K562 (cell line): Measurements from ENCODE around the gene QKI. TPM values are rescaled to one million over a fixed set of nuclear protein-coding genes. Genes with fewer than 3 reads are reported as not detected.

Experiments used
- ATAC-seq: fragments of 200-7000 bp; cut with Tn5 transposase; 3 replicates; pipeline ENCODE4 v1.9.1; 2020; ENCODE audit warnings: moderate library complexity
- BruUV-seq: library from RNA; stranded (reverse); fragments of 400-500 nt; replicated peaks from 2 replicates; lab custom pipeline; 2021; lab: Mats Ljungman, UMichigan
- CTCF ChIA-PET: fragments of 300-600 bp; formaldehyde crosslinking; extraction: SDS; loops from one replicate; lab custom pipeline; 2021; ENCODE audit warnings: low intra/inter-chr PET ratio; lab: Yijun Ruan, JAX
- POLR2A ChIA-PET: fragments of 300-600, 350-650 bp; sonication (Branson Sonifier 250); formaldehyde crosslinking; extraction: SDS; loops from one replicate; lab custom pipeline; 2021; ENCODE audit warnings: antibody characterized with exemption, inconsistent platforms; lab: Yijun Ruan, JAX
- DNase-seq, 4 experiments: peaks; one replicate each; pipeline versions ENCODE4 v3.0.0 to v3.0.0-alpha.2; 2011 to 2018; ENCODE audit warnings: low spot score in 3 of 4, mixed read lengths in 3 of 4; ENCODE audit errors: extremely low read depth in 1 of 4
- FAIRE-seq: peaks from 2 replicates; lab custom pipeline; 2011; peaks lifted over from hg19 to GRCh38; lab: Jason Lieb, UNC
- H2AFZ ChIP-seq: 2 replicates; pipeline ENCODE4 v1.6.0; 2011; ENCODE audit warnings: low read depth, low read length, control low read depth, inconsistent platforms
- H3K27ac ChIP-seq: fragments of 200-600 bp; 3 replicates; pipeline ENCODE4 v1.8.0; 2011; ENCODE audit warnings: low read depth, mild to moderate bottlenecking, control low read depth, inconsistent platforms, low read length, moderate library complexity, mixed read lengths; ENCODE audit errors: extremely low read depth
- H3K27me3 ChIP-seq, 2 experiments: fragments of 300-600 bp in 1 of 2; 2 replicates in 1 of 2; 3 replicates in 1 of 2; pipeline versions ENCODE4 v1.6.0 to v1.8.0; 2011; ENCODE audit warnings: inconsistent platforms in 2 of 2, low read length in 2 of 2, mild to moderate bottlenecking in 1 of 2, mixed read lengths in 1 of 2, moderate library complexity in 1 of 2; ENCODE audit not compliant: control insufficient read depth in 2 of 2, insufficient read depth in 2 of 2
- H3K36me3 ChIP-seq: fragments of 300-600 bp; 3 replicates; pipeline ENCODE4 v1.8.0; 2011; ENCODE audit warnings: mild to moderate bottlenecking, low read length, inconsistent platforms; ENCODE audit not compliant: control insufficient read depth, insufficient read depth
- H3K4me1 ChIP-seq, 2 experiments: fragments of 200-600 bp in 1 of 2; replicated peaks in 1 of 2; 2 replicates in 1 of 2; 3 replicates in 1 of 2; pipeline versions ENCODE4 v1.5.1 to v1.8.0; 2011; ENCODE audit warnings: inconsistent platforms in 2 of 2, low read length in 2 of 2, mild to moderate bottlenecking in 1 of 2, mixed read lengths in 1 of 2, moderate library complexity in 1 of 2; ENCODE audit not compliant: control insufficient read depth in 2 of 2, insufficient read depth in 2 of 2
- H3K4me2 ChIP-seq: 2 replicates; pipeline ENCODE4 v1.6.1; 2011; ENCODE audit warnings: low read length, control low read depth, inconsistent platforms, mixed read lengths; ENCODE audit not compliant: insufficient read depth
- H3K4me3 ChIP-seq: fragments of 200-600 bp; sonication (generic), shearing (Covaris generic); 2 replicates; pipeline ENCODE4 v1.5.1; 2016; ENCODE audit warnings: control low read depth, inconsistent platforms
- H3K79me2 ChIP-seq: fragments of 200-600 bp; 3 replicates; pipeline ENCODE4 v1.8.0; 2011; ENCODE audit warnings: low read length, inconsistent platforms; ENCODE audit not compliant: control insufficient read depth, insufficient read depth
- H3K9ac ChIP-seq, 2 experiments: 2 replicates each; pipeline versions ENCODE4 v1.6.0 to v1.6.1; 2011; ENCODE audit warnings: low read depth in 2 of 2, low read length in 2 of 2, control low read depth in 1 of 2, inconsistent platforms in 1 of 2, mild to moderate bottlenecking in 1 of 2, mixed read lengths in 1 of 2; ENCODE audit not compliant: insufficient read depth in 1 of 2
- H3K9me1 ChIP-seq: one replicate; pipeline ENCODE4 v1.6.0; 2011; ENCODE audit warnings: inconsistent platforms, mild to moderate bottlenecking, low read length, moderate library complexity; ENCODE audit not compliant: control insufficient read depth, insufficient read depth
- H3K9me3 ChIP-seq: replicated peaks from 2 replicates; pipeline ENCODE4 v1.5.1; 2011; ENCODE audit warnings: low read depth, low read length, inconsistent platforms; ENCODE audit not compliant: control insufficient read depth, insufficient read depth
- H4K20me1 ChIP-seq: replicated peaks from 2 replicates; pipeline ENCODE4 v1.6.1; 2011; ENCODE audit warnings: low read length, inconsistent platforms, mixed read lengths; ENCODE audit not compliant: control insufficient read depth, insufficient read depth
- CBFA2T3 ChIP-seq: fragments of 450-650 bp; IDR thresholded peaks from 2 replicates; pipeline ENCODE4 v1.6.1; 2017
- CXXC5 ChIP-seq: fragments of 250-450 bp; sonication (Bioruptor Pico); IDR thresholded peaks from 2 replicates; pipeline ENCODE4 v1.8.0; 2022; ENCODE audit warnings: inconsistent platforms, mild to moderate bottlenecking, moderate library complexity
- MLLT1 ChIP-seq, 2 experiments: fragments of 450-650 bp; IDR thresholded peaks; 2 replicates each; pipeline ENCODE4 v1.6.1; 2016
- RREB1 ChIP-seq: fragments of 250-450 bp; sonication (Bioruptor Pico); IDR thresholded peaks from 2 replicates; pipeline ENCODE4 v1.4.0; 2020
- SREBF1 ChIP-seq: fragments of 150-350 bp; IDR thresholded peaks from 2 replicates; pipeline ENCODE4 v1.6.1; 2014; ENCODE audit warnings: antibody characterized with exemption, low read depth, low read length, borderline replicate concordance
- ZNF354B ChIP-seq: fragments of 250-450 bp; sonication (Bioruptor Pico); IDR thresholded peaks from 2 replicates; pipeline ENCODE4 v1.4.0; 2020
- ZSCAN32 ChIP-seq: fragments of 450-650 bp; formaldehyde crosslinking; IDR thresholded peaks from 2 replicates; pipeline ENCODE4 v1.4.0; 2020; ENCODE audit warnings: mild to moderate bottlenecking, moderate library complexity
- WGBS: fragments of 100-300 bp; shearing (Covaris generic); methylation state at CpG from one replicate; pipeline ENCODE4 v1.1.6; 2016; ENCODE audit warnings: low coverage, mixed read lengths; ENCODE audit not compliant: insufficient coverage; ENCODE audit errors: missing lambda C conversion rate; 5-methylcytosine and 5-hydroxymethylcytosine counted together
- in situ Hi-C: fragments of 300-500 bp; cut with MboI; formaldehyde crosslinking; loops from 4 replicates; pipeline ENCODE4 v1.15.0; 2018; ENCODE audit warnings: inconsistent platforms, mixed read lengths
- intact Hi-C: fragments of 100-400 bp; cut with micrococcal nuclease; formaldehyde crosslinking; loops from 2 replicates; pipeline ENCODE4 v1.14.2; 2022
- polyA plus RNA-seq, 8 experiments: library from polyadenylated mRNA; depleted of rRNA in 4 of 8; stranded (reverse) in 5 of 8; unstranded in 3 of 8; fragments of >200 nt; fragmentation: Nextera tagmentation in 2 of 8; fragmentation: Illumina TruSeq in 1 of 8; extraction: Ambion mirVana in 2 of 8; extraction: Trizol in 1 of 8; gene quantifications; 2 replicates each; pipeline versions ENCODE4 v1.2.1 to v1.2.3, GENCODE V29; 2011 to 2014; ENCODE audit warnings: inconsistent platforms in 1 of 8, missing spikeins in 1 of 8
- total RNA-seq, 7 experiments: library from RNA; depleted of rRNA in 6 of 7; stranded (reverse); fragments of >200 nt in 6 of 7; fragmentation: Illumina TruSeq in 2 of 7; extraction: Trizol in 2 of 7; gene quantifications; 2 replicates each; pipeline versions ENCODE4 v1.2.1 to v1.2.3, GENCODE V29; 2011 to 2021; ENCODE audit warnings: low replicate concordance in 1 of 7

QKI gene
- total and polyA plus RNA-seq, 9 of the 15 experiments (the other 6 are each of a cell fraction or from before 2014, with no cell fraction given), result 20.4 to 215 (median 123) TPM

DNA sequence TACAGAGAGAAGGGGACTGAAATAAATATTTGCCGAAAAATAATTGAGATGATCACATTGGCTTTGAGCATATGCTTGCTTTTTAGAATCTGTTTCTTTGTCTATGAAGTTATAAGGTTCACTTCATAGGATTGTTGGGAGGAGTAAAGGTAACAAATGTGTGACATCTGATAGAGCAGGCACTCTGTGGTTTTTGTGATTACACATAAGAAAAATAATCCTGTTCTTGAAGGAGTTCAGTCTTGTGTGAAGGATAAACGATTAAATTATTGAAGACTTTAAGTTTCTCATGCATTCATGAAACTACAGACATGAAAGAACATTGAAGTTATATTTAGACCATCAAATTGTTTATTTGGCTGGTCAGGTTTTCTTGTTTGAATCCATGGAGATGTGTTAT, 45.0 kb downstream of the QKI start:
- H3K36me3 ChIP-seq, result peaks cover 47% of the 10 kb centered on the region
- TF ChIP-seq CBFA2T3 (peak; percentile 13; the same call in 1 of the 2 replicates), ZNF354B (CRISPR knock-in tag) (no peak)
- TF ChIP-seq, all 486 proteins: peak for 1
- Histone ChIP-seq H3K9me3 (no peaks in the 10 kb centered on the region), H3K27ac (no peak overlapping the region), H3K9ac (no peak overlapping the region), H3K4me3 (no peak overlapping the region), H3K27me3 (no peaks in the 10 kb centered on the region), H3K4me2 (no peak overlapping the region), H3K4me1 (peaks cover 0 to 9% of the 10 kb centered on the region in 2 experiments; a peak in 2 of 5 replicates), H2AFZ (no peak overlapping the region), H3K79me2 (peaks cover 99% of the 10 kb centered on the region), H4K20me1 (no peaks in the 10 kb centered on the region), H3K9me1 (no peaks in the 10 kb centered on the region)
- FAIRE-seq, result no peak
- ATAC-seq, result peak; percentile 36; the same call in 2 of the 3 replicates
- intact Hi-C loops (no loop called here), in situ Hi-C loops (no loop called here)
- no peak for DNase-seq
- CTCF ChIA-PET, result no interaction called here
- POLR2A ChIA-PET, result interaction anchor here (0.6 kb wide), 1 partner anchor 9 kb away, joined by 3 read pairs; no protein-coding TSS in a partner anchor
- no TSS peak for BruUV-seq
- 42% methylated on average over 2 of the region's 2 CpGs for WGBS

- Histone ChIP-seq H3K9me1 (no peaks in the 10 kb centered on the region), H3K9me3 (no peaks in the 10 kb centered on the region), H3K9ac (0 out of 4 replicates have a peak overlapping the region, but pooled peaks of 1 of the 2 experiments have one; percentile 3), H3K27me3 (no peaks in the 10 kb centered on the region), H4K20me1 (no peaks in the 10 kb centered on the region), H3K4me3 (peak overlapping the region; percentile 3; the same call in 1 of the 2 replicates), H2AFZ (no peak overlapping the region), H3K79me2 (peaks cover 98% of the 10 kb centered on the region), H3K4me1 (peaks cover 0 to 9% of the 10 kb centered on the region in 2 experiments; a peak in 2 of 5 replicates), H3K4me2 (peak overlapping the region; percentile 36), H3K27ac (no peak overlapping the region), H3K36me3 (peaks cover 45% of the 10 kb centered on the region)
- ATAC-seq (peak; percentile 32; the same call in 2 of the 3 replicates), DNase-seq (no peak), FAIRE-seq (no peak)
- intact Hi-C loops, result no loop called here
- no TSS peak for BruUV-seq
- WGBS, result 51% methylated on average over 5 of the region's 5 CpGs
- POLR2A ChIA-PET, result interaction anchor here (1.6 kb wide), 1 partner anchor 9 kb away, joined by 5 read pairs; no protein-coding TSS in a partner anchor
- CTCF ChIA-PET, result no interaction called here
- in situ Hi-C loops, result no loop called here
- TF ChIP-seq MLLT1 (IDR thresholded peaks at IDR 0.05) (no peak), RREB1 (CRISPR knock-in tag) (no peak), CXXC5 (CRISPR knock-in tag) (no peak), ZSCAN32 (CRISPR knock-in tag) (no peak), SREBF1 (no peak)
These were observed 45.8 kb downstream of the QKI start for GRCh38 chr6:163460307-163460782.
